UCSD-AML1 (cell line): Measurements from ENCODE around the gene C1QTNF7.

ENCODE experiments used
- DNase-seq: peaks from one replicate; lab custom pipeline; 2025; ENCODE audit not compliant: unreplicated experiment; lab: John Stamatoyannopoulos, UW

C1QTNF7 gene

DNA sequence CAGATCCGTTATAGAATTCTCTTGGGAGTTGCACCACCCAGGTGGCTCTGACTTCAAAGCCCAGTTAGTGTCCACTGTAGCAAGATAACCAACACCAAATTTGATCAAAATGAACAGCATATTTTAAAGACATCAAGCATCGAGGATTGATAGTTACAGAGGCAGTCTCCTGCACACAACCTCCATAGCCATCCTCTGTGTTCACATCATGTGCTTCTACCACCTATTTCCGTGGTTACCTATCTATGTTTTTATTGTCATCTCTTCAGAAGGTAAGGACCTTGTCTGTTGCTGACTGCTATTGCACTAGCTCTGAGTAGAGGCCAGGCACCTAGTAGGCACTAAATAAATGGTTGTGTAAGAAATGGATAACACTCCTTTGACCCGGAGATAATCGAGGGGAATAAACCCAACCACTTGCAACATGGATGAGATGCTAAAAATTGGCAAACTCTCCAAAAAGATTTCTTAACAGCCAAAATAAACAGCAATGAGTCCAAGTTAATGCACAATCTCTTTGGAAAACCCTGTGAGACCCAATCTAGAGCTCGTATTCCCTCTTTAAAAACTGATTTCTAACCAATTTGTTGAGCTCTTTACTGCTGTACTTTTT lies 14.7 kb upstream of the C1QTNF7 start:
- DNase-seq, result no peak

DNA sequence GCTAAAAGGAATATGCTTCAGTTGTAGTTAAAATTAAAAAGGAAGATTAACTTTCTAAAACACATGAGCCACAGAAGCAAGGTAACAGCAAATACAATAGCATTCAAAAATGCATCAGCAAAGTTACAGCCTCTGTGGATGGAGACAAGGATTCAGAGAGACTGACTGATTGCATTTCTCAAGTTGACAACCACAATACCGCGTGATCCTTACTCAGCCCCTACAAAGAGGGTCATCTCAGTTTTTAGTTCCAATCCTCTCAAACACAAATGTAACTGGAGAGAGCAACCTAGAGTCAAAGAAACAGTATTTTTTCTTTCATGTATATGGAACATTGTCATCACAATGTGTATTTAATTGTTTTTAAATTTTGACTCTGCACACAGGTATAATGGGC lies 14.2 kb upstream of the C1QTNF7 start:
- DNase-seq, result no peak

GRCh38 chr4:15414551-15415091 lies 13.2 kb upstream of the C1QTNF7 start:
- no peak for DNase-seq

DNA sequence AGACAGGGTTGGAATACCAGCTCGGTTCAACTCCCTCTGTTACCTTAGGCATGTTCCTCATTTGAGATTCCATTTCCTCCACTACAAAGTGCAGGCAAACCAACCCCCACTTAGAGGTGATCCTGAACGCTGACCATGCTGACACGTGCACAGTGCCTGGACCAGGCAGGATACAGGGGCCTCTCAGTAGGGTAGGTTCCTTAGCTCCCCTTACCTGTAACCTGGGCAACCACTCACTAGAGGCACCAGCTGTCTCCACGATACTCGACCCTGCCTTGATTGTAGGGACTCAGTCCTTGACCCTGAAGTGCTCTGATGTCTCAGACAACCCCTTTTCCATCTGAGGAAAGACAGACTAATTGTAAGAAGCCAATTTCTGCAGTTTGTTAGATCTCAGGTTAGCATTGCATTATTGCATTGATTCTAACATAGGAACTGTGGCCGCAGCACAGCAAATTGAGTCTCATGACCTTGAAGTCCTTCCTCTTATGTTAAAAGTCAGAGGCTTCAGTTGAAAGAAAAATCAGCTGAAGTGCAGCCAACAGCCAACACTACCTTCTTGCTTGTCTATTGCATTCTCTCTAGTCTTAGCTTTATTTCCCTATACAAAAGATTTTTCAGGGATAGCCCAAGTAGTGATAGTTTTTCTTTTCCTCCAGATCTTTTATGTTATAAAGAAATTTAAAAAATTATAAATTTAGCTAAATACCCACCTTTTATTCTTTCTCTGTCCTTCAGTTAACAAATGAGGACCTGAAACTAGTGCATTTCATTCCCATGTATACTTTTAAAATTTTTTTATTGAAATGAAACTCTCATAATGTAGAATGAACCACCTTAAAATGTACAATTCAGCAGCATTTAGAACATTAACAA lies 11.2 kb upstream of the C1QTNF7 start:
- DNase-seq, result peak; percentile 25

- no peak for DNase-seq
Measured at GRCh38 chr4:15417233-15417660, 10.6 kb upstream of the C1QTNF7 start.

DNA sequence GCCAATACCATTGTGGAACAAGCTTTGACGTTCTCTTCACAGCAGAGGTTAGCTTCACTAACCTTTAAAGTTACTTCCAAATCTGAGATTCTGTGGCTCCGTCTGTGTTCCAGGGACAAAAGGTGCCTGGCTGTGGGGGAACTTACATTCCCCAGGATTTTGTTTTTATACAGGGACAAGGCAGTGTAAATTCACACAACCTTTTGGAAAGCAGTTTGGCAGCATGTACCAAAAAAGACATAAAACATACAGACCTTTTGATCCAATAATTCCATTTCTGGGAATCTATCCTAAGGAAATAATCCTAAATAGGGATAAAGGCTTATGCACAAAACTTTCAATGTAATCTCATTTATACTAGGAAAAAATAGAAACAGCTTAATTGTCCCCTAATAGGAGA lies 8.9 kb upstream of the C1QTNF7 start:
- no peak for DNase-seq

DNA sequence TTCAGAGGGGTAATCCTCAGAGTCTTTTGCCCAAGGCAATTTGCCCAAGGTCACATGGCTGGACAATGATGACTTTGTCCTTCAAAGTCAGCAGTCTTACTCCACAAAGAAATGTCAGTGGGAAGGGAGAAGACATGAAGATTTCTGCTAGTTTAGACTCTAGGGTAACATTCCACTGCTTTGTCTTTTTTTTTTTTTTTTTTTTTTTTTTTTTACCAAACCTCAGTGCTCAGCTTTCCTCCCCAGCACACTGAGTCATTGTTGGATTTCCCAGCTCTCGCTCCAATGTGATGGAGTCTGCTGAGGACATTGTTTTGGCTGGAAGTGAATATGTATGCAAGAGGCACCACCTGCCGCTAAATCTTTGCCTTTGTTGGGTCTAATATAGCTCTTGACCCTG lies 7.2 kb upstream of the C1QTNF7 start:
- no peak for DNase-seq

DNA sequence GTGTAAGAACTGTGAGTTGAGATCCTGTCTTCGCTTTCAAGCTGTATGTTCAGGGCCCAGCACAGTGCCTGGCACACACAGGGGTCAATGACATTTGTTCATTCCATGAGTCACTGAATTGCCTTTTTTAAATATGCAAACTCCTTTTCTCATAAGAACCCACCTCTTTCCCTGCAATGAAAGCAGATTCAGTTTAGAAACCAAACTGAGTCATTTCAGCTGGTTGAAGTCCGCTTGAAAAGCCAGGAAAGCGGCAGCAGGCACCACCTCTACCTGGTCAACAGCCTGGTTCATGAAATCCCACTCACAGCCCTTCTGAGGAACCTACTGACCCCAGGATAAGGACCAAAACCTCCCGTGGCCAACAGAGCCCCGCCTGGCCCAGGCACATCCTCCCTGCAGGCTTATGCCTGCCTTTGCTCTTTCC lies 4.5 kb upstream of the C1QTNF7 start:
- no peak for DNase-seq

DNA sequence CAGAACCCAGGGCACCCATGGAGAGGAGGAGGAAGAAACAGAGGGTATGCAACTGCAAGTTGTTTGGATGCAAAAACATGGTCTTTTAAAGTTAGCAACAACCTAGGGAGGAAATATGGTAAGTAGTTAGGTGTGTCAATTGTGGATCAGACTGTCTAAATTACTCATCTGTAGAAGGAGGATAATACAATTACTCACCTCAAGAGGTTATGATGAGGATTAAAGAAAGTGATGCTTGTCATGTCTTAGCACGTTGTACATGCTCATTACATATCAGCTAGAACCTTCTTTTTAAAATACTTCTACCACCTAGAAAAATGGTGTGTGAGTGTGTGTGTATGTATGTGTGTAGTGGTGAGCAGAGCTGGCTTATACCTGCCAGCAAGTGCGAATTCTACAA lies 2.3 kb upstream of the C1QTNF7 start:
- DNase-seq, result no peak

- no peak for DNase-seq
Measured at GRCh38 chr4:15427161-15427560, 672 bp upstream of the C1QTNF7 start.

DNA sequence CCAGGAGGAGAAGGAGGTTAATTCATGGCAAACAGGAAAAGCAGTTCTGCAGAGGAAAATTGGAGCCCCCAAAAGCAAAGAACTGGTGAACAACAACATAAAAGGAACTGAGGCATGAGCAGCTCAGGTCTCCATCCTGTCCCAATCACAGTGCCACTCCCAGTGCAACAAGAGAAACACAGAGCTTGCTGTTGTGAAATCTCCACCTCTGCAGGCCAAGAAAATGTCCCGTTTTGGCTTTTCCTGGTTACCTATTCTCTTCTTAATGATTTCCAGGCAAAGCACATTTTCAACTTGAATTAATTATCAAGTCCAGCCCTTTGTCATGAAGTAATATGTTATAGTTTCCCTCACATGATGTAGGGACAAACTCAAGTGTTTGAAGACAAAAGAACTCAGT lies 778 bp downstream of the C1QTNF7 start:
- no peak for DNase-seq

DNA sequence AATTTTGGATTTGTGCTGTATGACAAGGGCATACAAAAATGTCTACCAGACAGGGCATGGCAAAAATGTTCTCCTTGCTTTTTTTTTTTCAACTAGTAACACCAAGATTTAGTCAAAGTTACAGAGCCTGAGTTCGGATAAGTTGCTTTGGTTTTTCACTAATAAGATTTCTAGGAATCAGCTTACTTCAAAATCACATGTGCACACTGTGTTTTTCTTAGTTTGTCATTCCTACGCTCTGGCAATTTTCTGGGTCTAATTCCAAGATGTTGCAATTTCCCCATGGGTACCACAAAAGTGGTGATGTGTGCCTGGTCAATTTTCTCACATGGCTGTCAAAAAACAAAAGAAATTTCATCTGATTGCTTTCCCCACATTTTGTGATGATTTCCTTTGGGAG lies 6.3 kb downstream of the C1QTNF7 start:
- no peak for DNase-seq

GRCh38 chr4:15434676-15435075 lies 6.8 kb downstream of the C1QTNF7 start:
- no peak for DNase-seq

DNA sequence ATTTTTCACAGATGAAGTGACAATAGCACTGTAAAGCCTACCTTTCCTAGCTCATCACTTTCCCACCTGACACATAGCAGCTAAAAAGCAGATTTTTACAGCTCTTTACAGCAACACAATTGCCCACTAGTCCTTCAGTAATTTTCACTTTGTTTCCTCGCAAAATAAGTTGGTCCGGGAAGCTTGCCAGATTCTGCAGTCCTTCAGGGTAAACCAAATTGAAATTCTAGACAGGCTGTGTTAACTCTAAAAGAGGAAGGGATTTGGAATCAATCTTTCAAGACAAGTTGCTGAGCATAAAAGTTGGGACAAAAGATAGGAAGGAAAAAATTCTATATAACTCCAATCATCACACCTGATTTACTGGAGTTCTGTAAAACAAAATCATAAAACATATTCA lies 8.7 kb downstream of the C1QTNF7 start:
- no peak for DNase-seq

GRCh38 chr4:15438939-15439524 lies 11.2 kb downstream of the C1QTNF7 start:
- no peak for DNase-seq

GRCh38 chr4:15443371-15444160 lies 15.7 kb downstream of the C1QTNF7 start:
- no peak for DNase-seq

GRCh38 chr4:15444276-15444675 lies 16.4 kb downstream of the C1QTNF7 start:
- no peak for DNase-seq

DNA sequence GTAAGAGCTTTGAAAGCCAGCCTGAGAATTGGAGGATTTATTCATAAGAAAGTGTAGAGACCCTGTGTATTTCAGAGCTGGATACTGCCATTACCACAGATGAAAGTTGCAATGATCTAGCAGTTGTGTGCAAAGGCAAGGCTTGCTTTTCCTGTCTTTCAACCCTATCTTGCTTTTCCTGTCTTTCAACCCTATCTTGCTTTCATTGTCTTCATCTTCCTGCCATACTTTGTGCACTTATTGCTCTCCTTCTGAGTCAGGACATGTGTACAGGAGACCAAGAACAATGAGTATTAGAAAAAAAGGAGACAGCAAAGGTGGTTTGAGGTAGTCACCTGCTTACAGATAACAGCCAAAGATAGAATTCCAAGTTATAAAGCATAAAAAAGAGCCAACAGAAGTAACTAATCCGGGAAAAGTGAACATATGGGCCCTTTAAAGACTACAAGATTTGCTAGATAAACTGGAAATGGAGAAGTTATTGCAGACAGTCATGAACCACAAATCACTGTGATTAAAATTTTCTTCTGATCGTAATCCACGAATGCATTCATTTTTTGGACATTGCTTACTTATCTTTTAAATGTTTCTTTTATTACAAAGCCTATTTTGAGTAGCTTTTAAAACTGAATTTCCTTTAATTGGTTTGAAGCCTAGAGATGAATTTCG lies 17.2 kb downstream of the C1QTNF7 start:
- DNase-seq, result no peak

DNA sequence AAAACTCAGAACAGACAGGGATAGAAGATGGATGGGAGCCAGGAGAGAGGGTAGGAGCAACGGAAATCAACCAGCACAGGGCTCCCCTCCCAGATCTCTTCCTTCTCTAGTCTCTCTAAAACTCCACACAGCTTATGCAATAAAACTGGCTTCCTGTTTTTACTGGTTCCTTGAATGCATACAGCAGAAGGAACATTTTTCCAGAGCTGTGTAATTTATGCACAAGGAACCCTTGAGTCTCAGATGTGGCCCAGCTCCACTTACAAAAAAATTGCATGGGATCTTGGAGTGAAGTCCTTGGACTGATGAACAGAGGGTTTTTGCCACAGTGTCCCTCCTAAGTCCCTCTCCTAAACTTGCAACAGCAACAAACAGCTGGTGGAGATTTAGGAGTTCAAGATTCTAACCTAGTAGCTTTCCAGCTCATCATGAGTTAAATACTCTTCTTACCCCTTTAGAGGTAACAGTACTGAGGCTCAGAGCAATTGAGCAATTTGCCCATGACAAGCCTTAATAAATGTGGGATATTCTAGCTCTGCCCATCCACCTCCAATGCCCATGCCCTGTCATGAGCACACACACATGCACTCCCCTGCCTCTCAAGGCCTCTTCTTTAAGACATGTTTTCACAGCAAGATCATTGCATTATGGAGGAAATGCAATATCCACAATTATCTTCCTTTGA lies 23.5 kb downstream of the C1QTNF7 start:
- peak; percentile 17 for DNase-seq
